GM21423 (cell line): ENCODE measurements around the gene PSMD11.
"Not testable (repeated sequence)": the region's sequence is repeated elsewhere in the genome, so short reads cannot be mapped to it uniquely, and the experiment has no call there.

Experiments used
- ATAC-seq: cut with Tn5 transposase; IDR thresholded peaks from one replicate; pipeline ENCODE4 v1.9.1; 2021; ENCODE audit warnings: mild to moderate bottlenecking, moderate library complexity; ENCODE audit not compliant: unreplicated experiment

Gene PSMD11

DNA sequence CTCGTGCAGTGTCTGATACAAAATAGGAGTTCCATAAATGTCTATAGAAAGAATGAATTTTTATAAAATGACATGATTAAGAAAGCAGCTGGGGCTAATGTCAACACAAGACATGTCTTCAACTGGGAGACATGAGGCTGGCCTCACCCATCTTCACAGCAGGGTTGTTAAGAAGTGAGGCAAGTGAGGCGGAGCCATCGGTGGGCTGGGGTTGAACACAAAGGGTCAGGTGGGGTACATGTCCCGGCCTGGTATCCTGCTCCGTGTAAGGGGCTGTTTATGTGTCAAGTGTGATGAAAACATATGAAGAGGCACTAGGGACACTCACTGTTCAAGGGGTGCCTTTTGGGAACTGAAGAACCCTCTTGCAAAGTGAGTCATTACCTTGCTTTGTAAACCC is 64.6 kb downstream of the PSMD11 start:
- no peak for ATAC-seq

DNA sequence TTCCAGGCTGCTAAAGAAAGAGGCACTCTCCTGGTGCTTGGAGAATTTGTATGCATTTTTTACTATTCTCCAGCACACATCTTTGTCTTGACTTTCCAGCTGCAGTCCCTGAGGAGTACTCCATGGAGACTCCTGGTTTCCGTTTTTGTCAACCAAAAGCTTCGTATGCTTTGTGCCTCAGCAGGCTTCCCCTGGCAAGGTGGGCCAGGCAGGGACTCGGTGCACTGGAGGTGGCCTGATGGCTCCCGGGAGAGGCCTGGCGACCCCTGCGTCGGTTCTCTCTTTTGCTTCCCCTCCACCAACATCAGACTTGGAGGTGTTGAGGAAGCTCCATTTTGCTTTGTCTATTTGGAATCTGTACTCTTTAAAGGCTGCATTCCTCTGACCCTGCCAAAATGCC is 66.2 kb downstream of the PSMD11 start:
- no peak for ATAC-seq

DNA sequence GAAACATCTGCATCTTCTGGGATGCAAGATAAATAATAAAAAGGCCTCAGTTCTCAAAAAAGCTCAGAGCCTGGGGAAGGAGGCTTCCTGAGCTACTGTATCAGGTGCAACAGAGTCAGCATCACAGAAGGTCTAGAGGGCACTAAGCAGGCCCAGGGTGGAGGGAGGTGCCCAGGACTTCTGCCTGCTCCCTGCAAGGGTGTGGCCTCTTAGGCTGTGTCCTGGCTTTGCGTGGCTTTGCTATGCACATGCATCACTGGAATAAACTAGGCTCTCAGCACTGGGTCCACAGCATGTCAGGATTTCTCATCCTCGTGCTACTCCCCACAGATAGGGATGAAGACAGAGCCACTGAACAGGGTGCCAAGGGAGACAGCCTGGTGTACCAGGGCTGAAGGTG is 68.0 kb downstream of the PSMD11 start:
- ATAC-seq, result no peak

DNA sequence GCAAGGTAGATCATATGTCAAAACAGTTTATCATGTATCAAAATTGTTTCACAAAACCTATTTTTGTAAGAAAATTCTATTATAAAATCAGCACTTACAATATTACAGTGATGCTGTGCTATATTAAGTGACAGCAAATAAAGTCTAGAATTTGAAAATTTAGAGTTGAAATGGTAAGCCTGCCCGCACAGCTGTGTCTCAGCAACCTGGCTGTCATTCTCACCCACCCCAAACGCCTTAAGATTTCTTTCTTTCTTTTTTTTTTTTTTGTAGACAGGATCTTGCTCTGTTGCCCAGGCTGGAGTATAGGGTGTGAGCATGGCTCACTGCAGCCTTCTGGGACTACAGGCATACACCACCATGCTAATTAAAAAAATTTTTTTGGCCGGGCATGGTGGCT is 69.3 kb downstream of the PSMD11 start:
- ATAC-seq, result no peak

DNA sequence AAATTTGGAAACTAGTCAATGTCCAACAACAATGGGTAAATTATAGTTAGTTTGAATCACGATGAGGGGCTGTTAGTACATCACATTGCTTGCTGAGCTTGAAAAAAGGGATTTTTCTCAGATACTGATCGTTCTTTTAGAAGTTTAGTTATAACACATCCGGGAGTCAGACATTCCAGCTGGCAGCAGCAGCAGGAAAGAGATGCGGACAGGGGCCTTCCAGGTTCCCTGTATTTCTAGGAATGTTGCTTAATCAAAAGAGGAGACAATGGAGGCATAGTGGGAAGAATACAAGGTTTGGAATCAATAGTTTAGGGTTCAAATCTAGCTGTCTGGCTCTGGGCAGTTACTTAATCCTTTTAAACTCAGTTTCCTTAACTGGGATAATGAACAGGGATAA is 70.3 kb downstream of the PSMD11 start:
- ATAC-seq, result no peak

DNA sequence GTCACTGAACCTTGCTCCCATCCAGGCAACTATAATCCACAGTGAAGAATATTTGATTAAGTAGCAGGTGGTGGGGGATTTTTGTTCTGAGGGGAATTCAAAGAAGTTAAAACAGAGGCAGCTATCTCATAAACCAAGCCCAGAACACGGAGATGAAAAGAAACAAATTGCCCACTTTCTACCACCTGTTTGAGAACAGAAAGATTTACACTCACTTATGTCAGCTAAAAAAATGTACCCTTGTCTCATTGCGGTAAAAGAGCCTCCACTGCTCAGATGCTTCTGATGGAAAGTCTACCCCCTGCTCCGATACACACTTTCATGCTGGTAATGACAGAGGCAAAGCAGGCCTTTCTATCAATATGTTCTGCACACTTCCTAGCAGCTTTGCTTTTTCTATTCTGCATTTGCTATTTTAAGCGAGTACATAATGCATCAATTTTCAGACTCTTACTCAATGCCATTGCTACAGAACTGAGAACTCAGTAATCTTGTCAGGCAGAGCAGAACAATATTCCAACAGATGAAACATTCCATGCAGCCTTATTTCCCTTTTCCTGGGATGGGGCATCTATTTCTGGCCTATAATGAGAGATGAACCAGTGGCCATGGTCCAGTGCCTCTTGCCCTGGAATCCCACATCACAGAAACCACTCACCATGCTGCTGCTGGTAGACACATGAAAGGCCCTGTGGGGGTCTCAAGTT is 71.5 kb downstream of the PSMD11 start:
- no peak for ATAC-seq

DNA sequence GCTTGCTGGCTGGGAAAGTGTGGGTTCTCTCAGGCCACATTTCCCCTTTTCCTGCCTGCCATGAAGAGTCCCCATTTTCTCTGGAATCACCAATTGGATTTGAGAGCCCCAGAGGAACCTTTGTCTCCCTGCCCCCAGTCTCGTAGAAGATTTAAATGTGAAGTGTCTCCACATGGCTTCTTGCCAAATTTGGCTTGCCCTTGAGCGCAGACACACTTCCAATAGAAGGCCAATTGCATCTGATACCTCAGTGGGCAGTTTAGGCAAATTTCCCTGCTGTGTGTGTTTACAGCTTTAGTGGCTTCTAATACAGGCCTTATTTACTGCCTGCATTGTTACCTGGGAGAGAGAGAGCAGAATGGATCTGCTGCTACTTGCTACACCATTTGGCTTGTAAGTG is 72.1 kb downstream of the PSMD11 start:
- no peak for ATAC-seq

DNA sequence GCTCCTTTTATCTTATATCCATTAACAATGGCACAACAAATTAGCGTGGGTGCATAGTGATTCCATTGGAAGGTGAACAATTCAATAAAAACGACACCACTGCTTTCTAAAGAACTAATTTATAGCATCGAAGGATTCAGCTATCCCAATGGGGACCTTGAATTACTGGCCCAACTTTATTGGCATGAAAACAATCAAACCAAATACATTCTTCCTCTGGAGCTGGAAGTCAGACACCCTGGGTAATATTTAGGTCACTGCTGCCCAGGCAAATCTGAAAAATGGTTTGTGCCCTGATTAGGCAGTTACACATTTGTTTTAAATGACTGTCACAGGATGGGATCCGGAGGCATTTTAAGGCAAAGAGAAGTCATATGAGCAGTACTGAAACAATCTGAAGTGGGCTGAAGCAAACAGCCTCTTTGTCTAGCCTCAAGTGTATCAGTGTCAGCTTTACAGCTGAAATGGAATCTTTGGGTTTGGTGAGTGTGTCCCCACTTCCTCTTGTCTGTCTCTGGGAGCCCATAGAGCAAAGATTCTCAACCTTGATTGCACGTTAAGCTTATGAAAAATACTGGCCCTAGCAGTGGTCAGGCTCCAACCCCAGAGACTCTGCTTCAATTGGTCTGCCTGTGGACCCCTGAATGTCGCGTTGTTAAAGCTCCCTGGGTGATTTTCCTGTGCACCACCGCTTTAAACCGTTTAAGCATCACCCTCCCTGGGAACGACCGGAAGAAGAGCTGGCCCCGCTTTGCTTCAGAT is 72.8 kb downstream of the PSMD11 start:
- peak; percentile 32 for ATAC-seq

DNA sequence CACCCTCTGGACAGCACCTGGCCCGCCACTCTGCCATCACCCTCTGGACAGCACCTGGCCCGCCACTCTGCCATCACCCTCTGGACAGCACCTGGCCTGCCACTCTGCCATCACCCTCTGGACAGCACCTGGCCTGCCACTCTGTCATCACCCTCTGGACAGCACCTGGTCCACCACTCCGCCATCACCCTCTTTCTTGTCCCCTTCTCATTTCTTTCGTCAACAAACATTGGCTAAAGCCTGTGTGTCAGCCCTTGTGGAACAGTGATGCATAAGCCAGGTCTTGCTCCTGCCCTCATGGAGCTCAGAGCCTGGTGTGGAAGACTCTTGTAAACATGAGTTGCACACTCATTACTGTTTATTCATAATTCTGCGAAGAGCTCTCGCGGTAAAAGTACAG is 73.7 kb downstream of the PSMD11 start:
- no peak for ATAC-seq

DNA sequence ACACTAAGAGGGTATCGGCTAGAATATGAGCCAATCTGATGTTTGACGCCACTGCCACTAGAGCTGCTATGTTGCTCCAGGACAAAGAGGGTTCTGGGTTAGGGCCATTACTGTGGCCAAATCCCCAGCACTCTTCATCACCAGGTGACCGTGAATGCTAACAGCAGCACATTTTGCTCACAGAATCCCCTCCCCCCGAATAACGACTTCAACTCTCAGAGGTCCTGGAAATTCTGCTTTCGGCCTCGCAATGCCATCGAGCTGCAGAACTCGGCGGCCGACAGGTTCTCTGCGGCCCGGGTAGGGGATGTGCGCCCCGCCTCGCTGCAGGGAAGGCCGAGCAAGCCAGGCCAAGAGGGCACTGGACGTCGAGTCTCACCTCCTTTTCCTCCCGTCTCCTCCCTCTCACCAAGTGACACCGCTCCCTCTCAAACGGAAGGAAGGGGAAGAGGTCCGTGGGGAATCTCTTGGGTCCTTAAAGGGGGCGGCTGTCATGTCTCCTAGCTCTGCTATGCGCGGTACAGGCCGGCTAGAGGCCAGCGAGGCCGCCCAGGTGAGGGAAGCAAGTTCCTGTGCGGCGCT is 74.4 kb downstream of the PSMD11 start:
- ATAC-seq, result no peak

DNA sequence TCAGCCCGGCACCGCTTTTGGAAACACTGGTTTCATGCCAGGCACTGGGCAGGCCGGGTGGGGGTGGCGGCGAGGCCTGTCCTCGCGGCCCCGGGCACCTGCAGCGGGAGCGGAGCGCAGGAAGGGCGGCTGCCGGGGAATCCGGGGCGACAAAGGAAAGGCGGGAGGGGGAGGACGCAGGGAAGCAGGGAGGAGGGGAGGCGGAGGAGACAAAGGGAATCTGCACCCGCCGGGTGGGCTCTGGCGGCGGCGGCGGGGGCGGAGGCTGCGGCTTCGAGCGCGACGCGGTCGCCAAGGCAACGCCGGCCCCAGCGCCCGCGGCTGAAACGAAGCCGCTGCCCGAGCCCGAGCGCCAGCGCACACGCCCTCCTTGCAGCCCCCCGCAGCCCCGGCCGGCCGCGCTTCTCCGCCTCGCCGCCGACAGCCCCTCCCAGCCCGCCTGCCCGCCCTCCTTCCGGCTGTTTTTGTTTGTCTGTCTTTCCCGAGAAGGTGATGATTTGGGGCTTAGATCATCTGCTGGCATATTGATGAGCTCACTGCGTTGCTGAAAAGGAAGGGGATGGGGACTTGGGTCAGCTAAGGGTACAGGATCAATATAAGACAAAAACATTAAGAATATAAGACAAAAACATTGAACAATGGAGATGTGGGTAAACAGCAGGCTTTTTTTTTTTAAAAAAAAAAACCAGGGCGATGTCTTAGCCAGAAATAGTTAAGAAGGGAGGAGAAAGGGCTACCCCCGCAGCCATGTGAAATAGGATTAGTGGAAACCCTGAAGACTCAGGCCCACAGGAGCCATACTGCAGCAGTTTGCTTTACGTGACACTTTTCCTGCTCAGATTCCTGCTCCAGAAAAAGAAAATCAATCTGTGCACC is 75.2 kb downstream of the PSMD11 start:
- ATAC-seq, result peak; percentile 21

DNA sequence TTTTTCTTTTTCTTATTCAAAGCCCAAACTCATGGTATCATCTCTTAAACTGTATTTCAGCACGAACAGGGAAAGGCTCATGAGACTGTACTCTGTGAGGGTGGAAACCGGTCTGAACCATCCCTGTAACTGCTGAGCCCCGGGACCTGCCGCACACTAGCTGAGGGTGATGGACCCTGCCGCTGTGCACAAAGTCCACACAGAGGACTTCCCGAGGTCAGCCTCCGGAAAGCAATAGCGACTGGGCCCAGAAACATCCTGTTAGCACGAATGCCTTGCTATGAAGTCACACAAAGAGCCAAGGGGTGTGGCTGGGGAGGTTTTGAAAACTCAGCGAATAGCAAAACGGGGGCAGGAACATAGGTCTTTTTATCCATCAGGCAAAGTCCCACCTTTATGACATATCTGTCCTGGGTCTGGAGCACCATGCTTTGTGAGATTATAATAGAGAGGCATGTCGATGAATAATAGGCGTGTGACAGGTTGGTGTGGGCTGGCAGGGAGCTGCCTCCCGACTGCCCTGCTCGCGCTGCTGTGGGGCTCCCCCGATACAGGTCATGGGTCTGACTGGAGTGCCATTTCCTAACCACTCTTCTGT is 75.9 kb downstream of the PSMD11 start:
- ATAC-seq, result no peak

DNA sequence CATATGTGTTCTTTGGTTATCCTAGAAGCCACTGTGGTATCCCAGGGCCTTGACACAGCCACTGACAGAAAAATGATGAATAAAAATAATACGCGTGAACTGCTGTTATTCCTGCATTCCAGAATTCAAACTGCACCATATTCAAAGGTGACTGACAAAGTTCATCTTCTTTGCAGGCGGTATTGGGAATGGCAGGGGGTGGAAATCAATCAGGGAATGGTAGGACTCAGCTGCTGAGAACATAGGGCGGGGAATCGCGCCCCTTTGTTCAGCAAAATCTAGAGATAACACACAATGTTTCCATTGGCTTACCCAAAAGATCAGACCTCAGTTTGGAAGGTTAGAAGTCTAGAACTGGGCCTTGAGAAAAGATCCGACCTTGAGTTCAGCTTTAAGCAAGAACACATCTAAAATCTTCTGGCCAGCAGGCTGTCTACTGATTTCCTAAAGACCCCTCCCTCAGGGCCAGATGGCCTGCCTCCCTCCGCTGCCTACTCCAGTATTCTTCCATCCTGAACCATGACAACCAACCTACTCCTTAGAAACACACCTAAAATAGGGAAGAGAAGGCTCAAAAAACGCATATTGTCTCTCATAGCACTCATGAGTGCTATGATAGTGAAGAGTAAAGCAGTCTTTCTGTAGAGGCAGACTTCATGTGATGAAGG is 76.6 kb downstream of the PSMD11 start:
- ATAC-seq, result no peak

DNA sequence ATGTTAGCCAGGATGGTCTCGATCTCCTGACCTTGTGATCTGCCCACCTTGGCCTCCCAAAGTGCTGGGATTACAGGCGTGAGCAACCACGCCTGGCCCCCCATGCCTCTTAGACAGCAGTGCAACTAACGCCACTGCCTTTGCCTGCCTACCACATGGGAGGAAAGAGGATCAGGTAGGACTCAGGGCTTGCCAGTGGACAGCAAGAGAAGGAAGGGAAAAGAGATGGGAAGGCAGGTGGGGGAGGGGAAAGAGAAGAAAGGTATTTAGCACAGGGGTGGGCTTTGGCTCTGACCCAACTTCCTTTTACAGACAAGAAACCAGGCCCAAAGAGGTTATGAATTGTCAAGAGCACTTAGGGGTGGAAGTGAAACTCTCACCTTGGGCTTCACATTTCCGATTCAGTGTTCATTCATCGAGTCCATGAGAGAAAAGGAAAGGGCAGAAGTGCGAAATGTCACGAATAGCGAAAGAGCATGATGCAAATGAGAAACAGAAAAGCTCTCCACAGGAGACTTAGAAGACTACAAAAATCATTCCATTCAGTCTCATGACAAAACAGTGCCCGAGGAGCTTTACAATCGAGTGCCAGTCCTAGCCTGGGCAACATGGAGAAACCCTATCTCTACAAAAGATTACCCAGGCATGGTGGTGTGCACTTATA is 78.8 kb downstream of the PSMD11 start:
- peak; percentile 49 for ATAC-seq

DNA sequence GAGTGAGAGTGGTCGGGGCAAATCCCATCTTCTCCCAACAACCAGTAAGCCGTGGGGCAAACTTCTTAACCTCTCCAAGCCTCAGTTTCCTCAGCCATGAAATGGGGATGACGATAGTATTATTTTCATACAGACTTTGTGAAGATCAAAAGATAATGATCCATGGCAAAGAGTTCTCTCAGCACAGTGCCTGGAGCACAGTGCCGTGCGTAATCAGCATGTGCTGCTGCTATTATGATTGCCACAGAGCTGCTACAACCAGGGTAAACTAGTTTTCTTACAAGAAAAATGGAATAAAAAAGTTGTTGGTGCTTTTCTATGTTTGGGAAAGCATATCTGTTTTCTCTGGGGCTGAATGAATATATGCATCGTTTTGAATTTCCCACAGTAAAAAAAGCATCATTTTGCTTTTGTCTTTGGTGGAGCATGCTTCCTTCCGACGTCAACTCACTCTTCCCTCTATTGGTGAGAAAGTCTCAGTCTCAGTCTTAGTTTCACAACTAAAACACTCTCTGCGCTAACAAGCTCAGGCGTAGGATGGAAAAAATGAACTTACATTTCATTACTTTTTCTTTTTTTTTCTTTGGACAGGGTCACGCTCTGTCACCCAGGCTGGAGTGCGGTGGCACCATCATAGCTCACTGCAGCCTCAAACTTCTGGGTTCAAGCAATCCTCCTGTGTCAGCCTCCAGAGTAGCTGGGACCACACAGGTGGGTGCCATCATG is 79.7 kb downstream of the PSMD11 start:
- peak; percentile 41 for ATAC-seq

DNA sequence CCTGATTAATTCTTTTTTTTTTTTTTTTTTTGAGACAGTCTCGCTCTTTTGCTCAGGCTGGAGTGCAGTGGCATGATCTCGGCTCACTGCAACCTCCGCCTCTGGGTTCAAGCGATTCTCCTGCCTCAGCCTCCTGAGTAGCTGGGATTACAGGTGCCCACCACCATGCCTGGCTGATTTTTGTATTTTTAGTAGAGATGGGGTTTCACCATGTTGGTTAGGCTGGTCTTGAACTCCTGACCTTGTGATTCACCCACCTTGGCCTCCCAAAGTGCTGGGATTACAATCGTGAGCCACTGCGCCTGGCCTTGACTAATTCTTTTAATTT is 80.2 kb downstream of the PSMD11 start:
- not testable (repeated sequence) for ATAC-seq

DNA sequence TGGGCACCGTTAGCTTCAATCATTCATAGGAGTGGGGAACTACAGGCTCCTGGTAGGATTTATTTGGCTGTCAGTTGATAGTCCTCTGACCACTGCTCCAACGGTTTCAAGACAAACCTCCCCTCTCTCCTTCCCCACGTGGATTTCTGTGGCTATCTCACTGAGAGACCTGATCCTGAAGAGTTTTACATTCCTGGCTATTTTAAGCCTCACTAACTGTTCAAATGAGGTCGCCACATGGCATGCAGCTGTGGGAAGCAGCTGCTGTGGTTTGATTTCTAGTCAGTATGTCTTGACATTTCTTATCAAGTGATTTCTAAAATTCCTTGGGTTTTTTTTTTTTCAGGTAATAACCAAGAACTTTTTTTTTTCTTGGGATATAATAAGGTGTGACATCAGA is 80.8 kb downstream of the PSMD11 start:
- ATAC-seq, result no peak

DNA sequence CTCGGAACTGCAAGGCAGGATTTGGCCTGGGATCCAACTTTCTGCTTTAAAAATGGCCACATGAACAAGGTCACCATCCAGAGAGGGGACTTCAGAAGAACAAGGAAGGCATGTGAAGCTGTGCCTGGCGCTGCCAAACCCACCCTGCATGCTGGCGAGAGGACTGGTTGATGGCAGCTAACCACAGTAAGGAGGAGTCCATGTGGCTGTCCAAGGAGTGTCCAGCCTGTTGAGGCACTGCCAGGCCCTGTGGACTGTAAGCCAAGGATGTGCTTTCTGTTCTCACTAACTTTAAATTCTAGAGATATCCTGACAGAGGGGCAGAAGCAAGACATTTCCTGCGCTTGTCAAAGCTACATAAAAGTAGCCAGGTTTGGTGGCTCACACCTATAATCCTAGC is 82.8 kb downstream of the PSMD11 start:
- ATAC-seq, result no peak

DNA sequence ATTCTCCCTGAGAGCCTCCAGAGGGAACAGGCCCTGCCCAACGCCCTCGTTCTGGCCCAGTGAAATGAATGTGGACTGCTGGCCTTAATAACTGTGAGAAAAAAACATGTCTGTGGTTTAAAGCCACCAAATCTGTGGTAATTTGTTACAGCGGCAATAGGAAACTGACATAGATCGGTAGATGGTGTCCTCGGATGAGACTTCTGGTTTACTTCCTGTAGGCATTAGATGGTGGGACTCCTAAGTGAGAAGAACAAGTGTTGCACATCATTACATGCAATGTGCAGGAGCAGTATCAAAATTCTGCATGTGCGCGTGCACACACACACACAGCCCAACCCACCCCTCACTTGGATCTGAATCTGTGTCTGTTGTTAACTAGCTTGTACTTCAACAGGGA is 84.5 kb downstream of the PSMD11 start:
- ATAC-seq, result no peak
